Keratinocyte (primary cell): ENCODE data around the gene ALK. TPM values are rescaled to one million over a fixed set of nuclear protein-coding genes. Genes with fewer than 3 reads are reported as not detected.

Source experiments
- DNase-seq: peaks from one replicate; pipeline ENCODE4 v3.0.0-alpha.2; 2011; ENCODE audit warnings: low read depth, missing footprints, low spot score
- FAIRE-seq: peaks from 2 replicates; lab custom pipeline; 2011; peaks lifted over from hg19 to GRCh38; lab: Jason Lieb, UNC
- H2AFZ ChIP-seq: 2 replicates; pipeline ENCODE4 v1.6.0; 2012; ENCODE audit warnings: low read length, control low read depth, inconsistent platforms; ENCODE audit not compliant: control insufficient read depth
- H3K27ac ChIP-seq: 2 replicates; pipeline ENCODE4 v1.5.1; 2011; ENCODE audit warnings: low read length; ENCODE audit not compliant: control insufficient read depth, insufficient read depth
- H3K27me3 ChIP-seq: 3 replicates; pipeline ENCODE4 v1.6.0; 2011; ENCODE audit warnings: low read length; ENCODE audit not compliant: control insufficient read depth, insufficient read depth; ENCODE audit errors: extremely low read depth
- H3K36me3 ChIP-seq, 2 experiments: 2 replicates in 1 of 2; 3 replicates in 1 of 2; pipeline ENCODE4 v1.5.1; 2011; ENCODE audit warnings: low read length in 2 of 2, mild to moderate bottlenecking in 1 of 2; ENCODE audit not compliant: control insufficient read depth in 2 of 2, insufficient read depth in 2 of 2; ENCODE audit errors: extremely low read depth in 1 of 2
- H3K4me1 ChIP-seq: 3 replicates; pipeline ENCODE4 v1.5.1; 2011; ENCODE audit warnings: low read length; ENCODE audit not compliant: control insufficient read depth, insufficient read depth; ENCODE audit errors: extremely low read depth
- H3K4me2 ChIP-seq: 3 replicates; pipeline ENCODE4 v1.6.0; 2011; ENCODE audit warnings: low read depth, low read length; ENCODE audit not compliant: control insufficient read depth, insufficient read depth; ENCODE audit errors: extremely low read depth
- H3K4me3 ChIP-seq, 3 experiments: fragments of 200-600 bp in 1 of 3; sonication (generic) in 1 of 3; 2 replicates in 2 of 3; 3 replicates in 1 of 3; pipeline ENCODE4 v1.5.1; 2011 to 2016; ENCODE audit warnings: low read length in 3 of 3, mild to moderate bottlenecking in 3 of 3, control low read depth in 2 of 3, inconsistent platforms in 1 of 3, low read depth in 1 of 3, mixed read lengths in 1 of 3, mixed run types in 1 of 3, moderate library complexity in 1 of 3; ENCODE audit not compliant: control insufficient read depth in 2 of 3, insufficient read depth in 2 of 3; ENCODE audit errors: extremely low read depth in 1 of 3
- H3K79me2 ChIP-seq: 2 replicates; pipeline ENCODE4 v1.6.0; 2012; ENCODE audit warnings: low read length; ENCODE audit not compliant: control insufficient read depth, insufficient read depth
- H3K9ac ChIP-seq: 3 replicates; pipeline ENCODE4 v1.6.0; 2011; ENCODE audit warnings: low read length; ENCODE audit not compliant: control insufficient read depth, insufficient read depth; ENCODE audit errors: extremely low read depth
- H3K9me1 ChIP-seq: 3 replicates; pipeline ENCODE4 v1.6.0; 2011; ENCODE audit warnings: low read length; ENCODE audit not compliant: control insufficient read depth, insufficient read depth; ENCODE audit errors: extremely low read depth
- H3K9me3 ChIP-seq: 2 replicates; pipeline ENCODE4 v1.5.1; 2012; ENCODE audit warnings: low read depth, low read length; ENCODE audit not compliant: control insufficient read depth
- H4K20me1 ChIP-seq: 3 replicates; pipeline ENCODE4 v1.6.0; 2011; ENCODE audit warnings: low read length; ENCODE audit not compliant: control insufficient read depth, insufficient read depth; ENCODE audit errors: extremely low read depth
- EZH2 ChIP-seq: IDR thresholded peaks from one replicate; pipeline ENCODE4 v1.6.1; 2012; ENCODE audit warnings: inconsistent platforms, mild to moderate bottlenecking, low read length, moderate library complexity
- dilution Hi-C: fragments of 300-500 bp; cut with MboI; formaldehyde crosslinking; loops from one replicate; pipeline ENCODE4 v1.7.0; 2020; ENCODE audit warnings: low sequenced_read_pairs; ENCODE audit not compliant: extremely low pct_ligation_motif_present
- polyA plus RNA-seq, 5 experiments: library from polyadenylated mRNA; depleted of rRNA in 3 of 5; stranded (reverse) in 3 of 5; stranded (forward) in 1 of 5; unstranded in 1 of 5; fragments of >200 nt; gene quantifications; 1 replicate in 1 of 5; 2 replicates in 3 of 5; 3 replicates in 1 of 5; pipeline versions ENCODE4 v1.2.1 to v1.2.3, GENCODE V29; 2011 to 2012; ENCODE audit warnings: missing spikeins in 2 of 5, low read depth in 1 of 5, low replicate concordance in 1 of 5
- TF ChIP-seq, protein P1 (sequence below), 3 experiments: IDR thresholded peaks in 1 of 3; conservative IDR thresholded peaks in 1 of 3; optimal IDR thresholded peaks in 1 of 3; 2 replicates in 2 of 3; 3 replicates in 1 of 3; pipeline versions ENCODE3 to v1.5.1; 2011; ENCODE audit warnings: low read length in 3 of 3, mild to moderate bottlenecking in 3 of 3, moderate library complexity in 2 of 3, control low read depth in 1 of 3, inconsistent platforms in 1 of 3; ENCODE audit not compliant: insufficient read depth in 2 of 3; ENCODE audit errors: extremely low read depth in 1 of 3

ALK gene
- polyA plus RNA-seq, 1 donor (not counting 4 experiments of a cell fraction or from before 2014, with no cell fraction given), result not detected

DNA sequence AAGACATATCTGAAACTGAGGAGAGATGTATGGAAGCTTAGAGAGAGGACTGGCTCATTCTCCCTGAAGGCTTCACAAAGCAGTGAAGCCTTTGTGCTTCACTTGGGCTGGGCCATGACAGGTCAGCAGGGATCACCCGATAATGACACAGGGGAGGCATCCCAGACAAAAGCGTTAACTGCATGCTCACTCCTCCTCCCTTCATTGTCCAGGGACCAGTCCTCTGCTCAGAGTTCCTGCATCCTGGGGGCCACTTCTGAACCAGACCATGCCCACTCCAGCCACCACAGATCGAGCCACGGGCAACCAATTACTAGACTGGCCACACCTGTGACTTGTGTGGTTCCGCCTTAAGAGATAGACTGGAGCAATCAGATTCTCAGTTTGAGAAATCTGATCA is 570.1 kb downstream of the ALK start:
- no peaks in the 10 kb centered on the region for H4K20me1 ChIP-seq
- H3K27me3 ChIP-seq, result peaks cover 23% of the 10 kb centered on the region
- H3K9me3 ChIP-seq, result no peaks in the 10 kb centered on the region
- H3K9me1 ChIP-seq, result no peaks in the 10 kb centered on the region
- TF ChIP-seq EZH2, result no peak
- TF ChIP-seq, protein P1, sequence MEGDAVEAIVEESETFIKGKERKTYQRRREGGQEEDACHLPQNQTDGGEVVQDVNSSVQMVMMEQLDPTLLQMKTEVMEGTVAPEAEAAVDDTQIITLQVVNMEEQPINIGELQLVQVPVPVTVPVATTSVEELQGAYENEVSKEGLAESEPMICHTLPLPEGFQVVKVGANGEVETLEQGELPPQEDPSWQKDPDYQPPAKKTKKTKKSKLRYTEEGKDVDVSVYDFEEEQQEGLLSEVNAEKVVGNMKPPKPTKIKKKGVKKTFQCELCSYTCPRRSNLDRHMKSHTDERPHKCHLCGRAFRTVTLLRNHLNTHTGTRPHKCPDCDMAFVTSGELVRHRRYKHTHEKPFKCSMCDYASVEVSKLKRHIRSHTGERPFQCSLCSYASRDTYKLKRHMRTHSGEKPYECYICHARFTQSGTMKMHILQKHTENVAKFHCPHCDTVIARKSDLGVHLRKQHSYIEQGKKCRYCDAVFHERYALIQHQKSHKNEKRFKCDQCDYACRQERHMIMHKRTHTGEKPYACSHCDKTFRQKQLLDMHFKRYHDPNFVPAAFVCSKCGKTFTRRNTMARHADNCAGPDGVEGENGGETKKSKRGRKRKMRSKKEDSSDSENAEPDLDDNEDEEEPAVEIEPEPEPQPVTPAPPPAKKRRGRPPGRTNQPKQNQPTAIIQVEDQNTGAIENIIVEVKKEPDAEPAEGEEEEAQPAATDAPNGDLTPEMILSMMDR (optimal IDR thresholded peaks at IDR 0.05 in 1 of 3, IDR thresholded peaks at IDR 0.05 in 1 of 3, conservative IDR thresholded peaks at IDR 0.05 in 1 of 3; ENCODE audit: extremely low read depth in 1 of 3, insufficient read depth in 2 of 3, low read length in 3 of 3), result no peak
- no peak overlapping the region for H3K4me3 ChIP-seq
- no peak overlapping the region for H3K4me2 ChIP-seq
- H3K4me1 ChIP-seq, result no peaks in the 10 kb centered on the region
- H2AFZ ChIP-seq, result no peak overlapping the region
- no peak overlapping the region for H3K9ac ChIP-seq
- no peaks in the 10 kb centered on the region for H3K36me3 ChIP-seq
- no peak for FAIRE-seq
- H3K27ac ChIP-seq, result no peak overlapping the region
- DNase-seq, result no peak
- H3K79me2 ChIP-seq, result no peaks in the 10 kb centered on the region
- dilution Hi-C loops, result no loop called here

DNA sequence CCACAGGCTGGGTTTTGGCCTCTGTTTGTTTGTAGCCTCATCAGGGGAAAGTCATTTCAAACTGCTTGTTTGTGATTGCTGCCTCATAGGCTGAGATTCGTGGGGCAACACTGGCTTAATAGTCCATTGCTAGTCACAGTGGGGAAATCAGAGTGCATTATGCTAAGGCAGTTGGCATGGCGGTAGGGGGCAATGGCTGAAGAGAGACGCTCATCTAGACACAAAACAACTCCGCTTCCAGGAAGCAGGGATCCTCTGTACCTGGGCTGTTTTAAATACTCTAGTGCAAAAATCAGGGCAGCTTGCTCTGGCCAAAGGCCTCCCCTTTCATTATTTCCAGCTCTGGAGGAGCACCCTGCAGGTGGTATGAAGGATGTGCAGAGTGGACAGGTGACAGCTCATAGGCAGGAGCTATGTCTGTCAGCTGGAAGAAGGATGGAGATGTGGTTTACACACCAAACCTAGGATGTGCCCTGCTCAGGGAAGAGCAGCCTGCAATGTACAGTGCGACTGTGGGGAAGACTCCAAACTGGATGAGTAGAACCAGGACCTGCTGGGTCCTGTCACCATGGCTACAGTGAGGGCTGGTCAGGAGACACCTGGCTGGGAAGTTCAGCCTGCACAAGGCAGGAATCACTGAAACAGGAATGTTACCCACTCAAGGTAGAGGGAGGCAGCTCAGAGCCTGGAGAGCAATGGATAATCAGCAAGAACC is 571.9 kb downstream of the ALK start:
- no peaks in the 10 kb centered on the region for H3K9me3 ChIP-seq
- no peak overlapping the region for H3K4me3 ChIP-seq
- TF ChIP-seq, protein P1 (optimal IDR thresholded peaks at IDR 0.05 in 1 of 3, IDR thresholded peaks at IDR 0.05 in 1 of 3, conservative IDR thresholded peaks at IDR 0.05 in 1 of 3; ENCODE audit: extremely low read depth in 1 of 3, insufficient read depth in 2 of 3, low read length in 3 of 3), result no peak
- TF ChIP-seq EZH2, result no peak
- H2AFZ ChIP-seq, result no peak overlapping the region
- dilution Hi-C loops, result no loop called here
- H4K20me1 ChIP-seq, result no peaks in the 10 kb centered on the region
- H3K9ac ChIP-seq, result no peak overlapping the region
- H3K79me2 ChIP-seq, result no peaks in the 10 kb centered on the region
- no peaks in the 10 kb centered on the region for H3K9me1 ChIP-seq
- H3K27me3 ChIP-seq, result peaks cover 25% of the 10 kb centered on the region
- no peaks in the 10 kb centered on the region for H3K4me1 ChIP-seq
- H3K4me2 ChIP-seq, result no peak overlapping the region
- FAIRE-seq (no peak), DNase-seq (no peak)
- no peaks in the 10 kb centered on the region for H3K36me3 ChIP-seq
- no peak overlapping the region for H3K27ac ChIP-seq
